HS-5 (cell line): ENCODE data around the gene LUC7L2.
"Not testable (repeated sequence)": the region's sequence is repeated elsewhere in the genome, so short reads cannot be mapped to it uniquely, and the experiment has no call there.

Source experiments
- DNase-seq: peaks from one replicate; pipeline ENCODE4 v3.0.0-alpha.2; 2012; ENCODE audit warnings: low read depth

Gene LUC7L2

GRCh38 chr7:139450851-139451250 lies 91.2 kb downstream of the LUC7L2 start:
- no peak for DNase-seq

- DNase-seq: no peak
These were observed 91.9 kb downstream of the LUC7L2 start for GRCh38 chr7:139451638-139452037.

GRCh38 chr7:139452958-139453672 lies 93.4 kb downstream of the LUC7L2 start:
- no peak for DNase-seq

GRCh38 chr7:139453673-139454321 lies 94.1 kb downstream of the LUC7L2 start:
- no peak for DNase-seq

GRCh38 chr7:139455789-139456188 lies 96.1 kb downstream of the LUC7L2 start:
- DNase-seq: no peak

- DNase-seq: no peak
These were observed 96.8 kb downstream of the LUC7L2 start for GRCh38 chr7:139456511-139456910.

- no peak for DNase-seq
These were observed 97.7 kb downstream of the LUC7L2 start for GRCh38 chr7:139457153-139457946.

GRCh38 chr7:139463421-139463820 lies 103.7 kb downstream of the LUC7L2 start:
- DNase-seq: not testable (repeated sequence)

- not testable (repeated sequence) for DNase-seq
These were observed 104.8 kb downstream of the LUC7L2 start for GRCh38 chr7:139464511-139464910.

GRCh38 chr7:139465072-139465471 lies 105.4 kb downstream of the LUC7L2 start:
- DNase-seq: not testable (repeated sequence)

- DNase-seq: not testable (repeated sequence)
These were observed 108.0 kb downstream of the LUC7L2 start for GRCh38 chr7:139467729-139468128.

- not testable (repeated sequence) for DNase-seq
These were observed 108.6 kb downstream of the LUC7L2 start for GRCh38 chr7:139468281-139468680.

GRCh38 chr7:139471740-139472353 lies 112.2 kb downstream of the LUC7L2 start:
- DNase-seq: no peak
